NOMO-1 treated with dmso at 0.1 percent for 144 hours (cell line): ENCODE measurements around the gene TUBGCP3.

Source experiments
- DNase-seq: peaks from one replicate; lab custom pipeline; 2025; ENCODE audit not compliant: unreplicated experiment; lab: John Stamatoyannopoulos, UW

TUBGCP3 gene

DNA sequence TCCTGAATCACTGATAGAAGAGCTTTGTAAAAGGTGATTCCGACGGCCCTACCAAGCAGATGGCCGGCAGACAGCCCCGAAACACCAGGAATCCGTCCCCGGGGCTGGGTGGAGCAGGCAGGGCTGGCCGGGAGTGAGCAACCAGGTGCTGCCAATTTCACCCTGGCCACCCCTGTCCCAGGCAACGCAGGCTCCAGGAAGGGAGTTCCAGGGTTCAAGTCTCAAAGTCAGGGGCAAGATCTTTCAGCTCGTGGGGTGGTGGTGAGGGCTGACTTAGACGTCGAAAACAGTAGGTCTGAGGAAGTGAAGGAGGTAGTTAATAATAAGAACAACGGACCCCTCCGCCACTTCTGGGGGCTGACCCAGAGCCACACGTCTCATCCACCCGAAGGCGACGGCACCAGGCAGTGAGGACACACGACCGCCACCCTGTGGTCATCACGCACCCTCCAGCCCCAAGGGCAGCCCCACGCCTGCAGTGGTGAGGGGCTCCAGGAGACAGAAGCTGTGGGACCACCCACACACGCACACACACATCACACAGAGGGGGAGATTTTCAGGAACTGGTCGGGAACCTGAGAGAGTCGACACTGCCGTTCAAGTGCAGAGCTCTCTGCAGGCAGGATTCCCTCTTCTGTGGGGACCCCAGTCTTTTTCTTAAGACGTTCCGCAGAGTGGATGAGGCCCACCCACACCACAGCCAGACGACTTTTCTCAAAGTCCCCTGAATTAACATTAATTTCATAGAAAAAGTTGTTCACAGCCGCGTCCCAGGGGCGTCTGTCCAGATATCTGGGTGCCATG, 144.6 kb downstream of the TUBGCP3 start:
- DNase-seq: no peak

DNA sequence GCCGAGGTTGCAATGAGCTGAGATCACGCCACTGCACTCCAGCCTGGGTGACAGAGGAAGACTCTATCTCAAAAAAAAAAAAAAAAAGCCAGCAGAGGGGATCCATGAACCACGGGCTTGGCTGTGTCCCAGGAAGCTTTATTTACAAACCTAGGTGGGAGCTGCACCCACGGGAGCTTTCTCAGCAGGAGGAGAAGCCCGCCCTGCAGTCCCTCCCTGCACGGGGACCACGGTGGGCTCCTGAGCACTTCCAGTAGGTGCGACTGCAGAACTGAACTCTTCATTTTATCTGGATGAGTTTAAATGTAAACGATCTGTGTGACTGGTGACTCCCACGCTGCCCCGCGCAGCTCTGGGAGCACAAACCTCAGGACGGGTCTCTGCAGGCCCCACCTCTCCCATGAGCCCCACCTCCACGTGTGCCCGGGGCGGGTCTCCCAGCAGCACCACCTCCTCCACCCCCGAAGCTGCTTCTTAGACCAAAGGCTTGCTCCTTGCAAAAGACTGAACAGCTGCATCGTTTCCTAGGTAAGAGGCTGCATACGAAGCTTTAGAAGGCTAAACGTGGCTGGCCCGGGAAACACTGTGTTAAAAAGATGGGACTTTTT, 145.4 kb downstream of the TUBGCP3 start:
- no peak for DNase-seq

DNA sequence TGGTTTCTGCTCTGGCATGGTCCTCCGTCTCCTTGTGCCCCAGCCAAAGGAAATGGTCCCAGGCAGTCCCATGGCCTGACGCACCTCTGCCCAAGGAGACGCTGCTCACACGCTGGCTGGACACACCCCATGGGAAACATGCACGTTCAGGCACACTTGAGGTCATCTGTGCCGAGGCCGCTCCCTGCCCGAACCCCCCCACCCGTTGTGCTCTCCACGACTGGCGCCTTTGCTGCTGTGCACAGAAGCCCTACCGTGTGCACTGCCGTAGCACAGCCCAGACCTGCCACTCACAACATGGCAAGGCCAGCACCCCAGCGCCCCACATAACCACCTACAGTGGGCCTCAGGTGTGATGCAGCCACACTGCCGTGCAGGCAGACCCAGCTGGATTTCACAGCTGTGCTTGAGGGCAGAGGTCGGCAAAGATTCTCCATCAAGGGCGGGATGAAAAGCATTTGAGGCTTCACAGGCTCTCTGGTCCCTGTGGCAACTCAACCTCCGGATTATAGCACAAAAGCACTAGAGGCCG, 146.1 kb downstream of the TUBGCP3 start:
- DNase-seq: no peak

DNA sequence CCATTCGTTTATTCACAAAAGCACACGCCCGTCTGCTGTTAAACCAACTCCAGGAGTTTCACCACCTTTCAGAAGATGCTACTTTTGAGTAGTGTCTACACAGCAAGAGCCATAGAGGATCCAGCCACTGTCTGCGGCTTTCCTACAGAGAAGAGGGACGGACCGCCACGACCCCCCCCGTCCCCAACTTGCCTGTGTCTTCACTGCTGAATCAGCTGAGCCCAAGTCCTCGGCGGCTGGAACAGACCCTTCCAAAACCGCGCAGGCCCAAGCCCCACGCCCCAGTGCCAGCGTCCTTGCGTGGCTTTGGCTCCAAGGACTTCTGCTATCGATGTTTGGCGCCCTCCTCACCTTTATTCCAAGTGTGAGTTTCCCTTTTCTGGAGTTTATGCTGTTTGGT, 146.7 kb downstream of the TUBGCP3 start:
- no peak for DNase-seq

DNA sequence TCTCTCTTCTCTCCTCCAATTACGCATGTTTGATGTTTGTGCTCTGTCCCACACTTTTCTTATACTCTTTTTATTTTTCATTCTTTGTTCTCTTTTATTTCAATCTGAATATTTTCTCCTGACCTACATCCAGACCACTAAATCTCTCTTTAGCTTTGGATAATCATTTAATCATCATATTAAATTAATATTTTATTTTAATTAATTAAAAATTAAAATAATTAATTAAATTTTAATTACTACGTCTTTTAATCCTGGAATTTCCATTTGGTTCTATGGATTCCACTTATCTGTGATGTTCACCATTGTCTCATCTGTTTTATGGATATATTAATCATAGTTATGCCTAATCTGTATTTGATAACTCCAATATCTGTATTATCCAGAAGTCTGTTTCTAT, 149.4 kb downstream of the TUBGCP3 start:
- no peak for DNase-seq

DNA sequence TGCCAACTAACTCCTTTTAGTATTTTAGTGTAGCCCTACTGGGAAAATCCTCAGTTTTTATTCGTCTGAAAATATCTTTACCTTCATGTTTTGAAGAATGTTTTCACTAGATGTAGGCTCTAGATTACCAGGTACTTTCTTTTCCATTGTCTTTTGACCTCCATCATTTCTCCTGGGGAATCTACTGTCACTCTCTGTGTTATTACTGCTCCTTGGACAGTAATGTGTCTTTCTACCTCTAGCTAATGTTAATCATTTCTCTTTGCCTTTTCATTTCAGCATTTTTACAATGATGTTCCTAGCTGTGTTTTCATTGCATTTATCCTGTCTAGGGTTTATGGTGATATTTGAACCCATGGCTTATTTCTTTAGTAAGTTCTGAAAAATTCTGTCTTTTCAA, 149.9 kb downstream of the TUBGCP3 start:
- DNase-seq: no peak

DNA sequence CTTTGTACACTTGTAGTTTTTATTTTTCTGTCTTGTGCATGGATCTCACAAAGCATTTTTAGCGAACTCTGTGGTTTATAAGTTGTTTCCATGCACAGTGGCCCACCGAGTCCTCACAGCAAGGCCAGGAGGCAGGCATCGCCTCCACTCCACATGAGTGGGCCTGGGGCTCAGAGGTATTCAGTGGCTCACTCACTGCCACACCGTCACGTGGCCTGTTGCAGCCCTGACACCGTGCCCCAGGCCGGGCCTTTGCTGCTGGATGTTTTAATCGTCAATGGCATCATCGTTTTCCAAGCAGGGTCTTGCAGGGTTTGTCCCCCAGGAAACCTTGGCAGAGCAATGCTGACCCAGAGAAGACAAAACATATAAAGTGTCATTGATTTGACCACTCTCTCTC, 152.0 kb downstream of the TUBGCP3 start:
- no peak for DNase-seq
